ENCODE data around the gene IL5. TPM values are rescaled to one million over a fixed set of nuclear protein-coding genes. Genes with fewer than 3 reads are reported as not detected.

The IL5 gene
- total RNA-seq, 1 experiment from 2014 or later, result not detected

DNA sequence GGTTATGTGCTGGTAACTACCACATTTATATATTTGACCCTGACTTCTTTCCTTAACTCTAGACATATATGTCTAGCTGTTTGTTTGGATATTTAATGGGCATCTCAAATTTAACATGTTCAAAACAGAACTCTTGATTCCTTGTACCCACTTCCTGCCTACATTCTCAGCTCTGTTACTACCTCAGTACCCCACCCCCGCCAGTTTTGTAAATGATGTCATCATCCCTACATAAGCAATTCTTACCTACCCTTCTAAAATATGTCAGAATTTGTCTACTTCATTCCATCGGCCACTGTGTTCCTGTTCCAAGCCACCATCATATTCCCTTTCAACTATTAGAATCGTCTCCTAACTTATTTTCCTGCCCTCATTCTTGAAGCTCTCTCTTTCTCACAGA, 18.3 kb upstream of the IL5 start:
- Mint-ChIP-seq H3K27ac (ENCODE audit: low read depth, unreplicated experiment) (no peak overlapping the region), H3K4me1 (ENCODE audit: insufficient read depth, unreplicated experiment) (peaks cover 18% of the 10 kb centered on the region), H3K27me3 (ENCODE audit: insufficient read depth, unreplicated experiment) (no peaks in the 10 kb centered on the region), H3K36me3 (ENCODE audit: insufficient read depth, unreplicated experiment) (peaks cover 16% of the 10 kb centered on the region), H3K9me3 (ENCODE audit: unreplicated experiment) (no peaks in the 10 kb centered on the region), H3K4me3 (ENCODE audit: unreplicated experiment) (no peak overlapping the region)
- intact Hi-C loops (cut with micrococcal nuclease), result no loop called here
- BruUV-seq (replicated peaks), result no TSS peak
- no peak for DNase-seq (ENCODE audit: unreplicated experiment)
- TF ChIP-seq, protein P1, sequence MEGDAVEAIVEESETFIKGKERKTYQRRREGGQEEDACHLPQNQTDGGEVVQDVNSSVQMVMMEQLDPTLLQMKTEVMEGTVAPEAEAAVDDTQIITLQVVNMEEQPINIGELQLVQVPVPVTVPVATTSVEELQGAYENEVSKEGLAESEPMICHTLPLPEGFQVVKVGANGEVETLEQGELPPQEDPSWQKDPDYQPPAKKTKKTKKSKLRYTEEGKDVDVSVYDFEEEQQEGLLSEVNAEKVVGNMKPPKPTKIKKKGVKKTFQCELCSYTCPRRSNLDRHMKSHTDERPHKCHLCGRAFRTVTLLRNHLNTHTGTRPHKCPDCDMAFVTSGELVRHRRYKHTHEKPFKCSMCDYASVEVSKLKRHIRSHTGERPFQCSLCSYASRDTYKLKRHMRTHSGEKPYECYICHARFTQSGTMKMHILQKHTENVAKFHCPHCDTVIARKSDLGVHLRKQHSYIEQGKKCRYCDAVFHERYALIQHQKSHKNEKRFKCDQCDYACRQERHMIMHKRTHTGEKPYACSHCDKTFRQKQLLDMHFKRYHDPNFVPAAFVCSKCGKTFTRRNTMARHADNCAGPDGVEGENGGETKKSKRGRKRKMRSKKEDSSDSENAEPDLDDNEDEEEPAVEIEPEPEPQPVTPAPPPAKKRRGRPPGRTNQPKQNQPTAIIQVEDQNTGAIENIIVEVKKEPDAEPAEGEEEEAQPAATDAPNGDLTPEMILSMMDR (IDR thresholded peaks at IDR 0.05; ENCODE audit: unreplicated experiment), result no peak
- ChIA-PET POLR2A (interaction anchor here (0.6 to 0.7 kb wide), 2 partner anchors 35 to 178 kb away, joined by 3 read pairs; no protein-coding TSS in a partner anchor), CTCF (interaction anchor here (0.5 to 1.9 kb wide), 8 partner anchors 27 to 1029 kb away, joined by 3 to 9 read pairs (median 3); no protein-coding TSS in a partner anchor)

DNA sequence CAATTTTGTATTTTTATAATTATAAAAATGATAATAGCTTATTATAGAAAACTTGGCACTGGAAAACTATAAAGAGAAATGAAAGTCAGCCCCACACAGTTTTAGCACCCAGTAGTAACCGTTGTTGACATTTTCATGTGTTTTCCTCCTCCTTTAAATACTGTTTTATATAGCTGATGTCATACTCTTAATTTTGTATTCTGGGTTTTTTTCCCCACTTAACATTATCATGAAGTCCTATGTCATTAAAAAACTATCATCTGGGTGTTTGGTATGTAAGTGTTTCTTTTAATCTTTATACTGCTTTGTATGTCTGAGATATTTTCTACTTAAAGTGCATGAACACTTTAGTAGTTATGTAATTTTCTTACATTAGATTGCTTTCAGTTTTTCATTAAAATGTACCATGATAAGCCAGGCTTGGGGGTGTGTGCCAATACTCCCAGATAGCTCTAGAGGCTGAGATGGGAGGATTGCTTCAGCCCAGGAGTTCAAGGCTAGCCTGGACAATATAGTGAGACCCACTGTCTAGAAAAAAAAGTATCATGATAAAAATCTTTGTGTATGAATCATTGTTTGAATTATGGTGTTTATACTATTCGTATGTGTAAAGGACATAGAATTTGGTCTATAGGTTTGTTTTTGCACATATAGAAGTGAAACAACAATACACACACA, 16.2 kb upstream of the IL5 start:
- no peaks in the 10 kb centered on the region for H3K9me3 Mint-ChIP-seq (ENCODE audit: unreplicated experiment)
- no peak for DNase-seq (ENCODE audit: unreplicated experiment)
- H3K4me3 Mint-ChIP-seq (ENCODE audit: unreplicated experiment), result peak overlapping the region; percentile 12
- ChIA-PET POLR2A (interaction anchor here (0.6 to 1.2 kb wide), 4 partner anchors 35 to 1477 kb away, joined by 3 to 4 read pairs (median 4); no protein-coding TSS in a partner anchor), CTCF (interaction anchor here (0.5 to 1.4 kb wide), 3 partner anchors 33 to 776 kb away, joined by 3 to 6 read pairs (median 3); no protein-coding TSS in a partner anchor)
- peaks cover 18% of the 10 kb centered on the region for H3K36me3 Mint-ChIP-seq (ENCODE audit: insufficient read depth, unreplicated experiment)
- TF ChIP-seq, protein P1 (IDR thresholded peaks at IDR 0.05; ENCODE audit: unreplicated experiment), result no peak
- no peaks in the 10 kb centered on the region for H3K27me3 Mint-ChIP-seq (ENCODE audit: insufficient read depth, unreplicated experiment)
- no TSS peak for BruUV-seq (replicated peaks)
- intact Hi-C loops (cut with micrococcal nuclease), result no loop called here
- H3K4me1 Mint-ChIP-seq (ENCODE audit: insufficient read depth, unreplicated experiment), result peaks cover 16% of the 10 kb centered on the region
- no peak overlapping the region for H3K27ac Mint-ChIP-seq (ENCODE audit: low read depth, unreplicated experiment)

DNA sequence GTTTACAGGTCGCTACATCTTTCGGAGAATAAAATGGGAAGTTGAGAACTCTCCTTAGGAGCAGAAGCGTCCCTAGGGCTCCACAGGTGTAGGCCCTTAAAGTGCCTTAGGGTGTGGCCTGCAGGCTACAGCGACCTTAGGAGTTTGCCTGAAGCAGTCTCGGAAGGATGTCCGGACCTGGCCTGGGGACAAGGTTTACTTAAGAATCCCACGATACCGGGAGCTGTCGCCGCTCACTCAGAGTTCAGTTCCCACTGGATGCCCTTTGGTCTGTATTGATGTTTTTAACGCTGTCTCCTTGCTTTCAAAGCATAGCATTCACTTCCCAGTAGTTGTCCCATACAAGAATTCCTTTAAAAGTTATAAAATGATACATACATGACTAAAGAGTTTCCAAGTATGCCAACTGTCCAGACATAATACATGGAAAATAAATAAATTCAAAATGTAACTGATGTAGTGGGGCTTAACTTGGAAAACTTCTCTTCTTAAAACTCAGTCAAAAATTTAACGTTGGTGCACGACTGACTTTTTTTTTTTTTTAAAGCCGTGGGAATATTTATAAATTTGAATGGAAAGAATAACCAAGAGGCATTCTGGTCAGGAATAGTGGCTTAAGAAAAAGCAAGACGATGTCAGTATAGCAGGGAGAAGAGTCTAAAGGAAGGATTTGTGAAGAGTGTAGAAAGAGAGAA, 14.3 kb upstream of the IL5 start:
- TF ChIP-seq, protein P1 (IDR thresholded peaks at IDR 0.05; ENCODE audit: unreplicated experiment), result no peak
- DNase-seq (ENCODE audit: unreplicated experiment), result peak; percentile 62
- Mint-ChIP-seq H3K36me3 (ENCODE audit: insufficient read depth, unreplicated experiment) (peaks cover 18% of the 10 kb centered on the region), H3K9me3 (ENCODE audit: unreplicated experiment) (no peaks in the 10 kb centered on the region), H3K27ac (ENCODE audit: low read depth, unreplicated experiment) (peak overlapping the region; percentile 99), H3K4me1 (ENCODE audit: insufficient read depth, unreplicated experiment) (peaks cover 16% of the 10 kb centered on the region), H3K4me3 (ENCODE audit: unreplicated experiment) (peak overlapping the region; percentile 97), H3K27me3 (ENCODE audit: insufficient read depth, unreplicated experiment) (no peaks in the 10 kb centered on the region)
- no TSS peak for BruUV-seq (replicated peaks)
- POLR2A ChIA-PET, result interaction anchor here (0.5 to 2.6 kb wide), 25 partner anchors 8 to 494 kb away, joined by 3 to 17 read pairs (median 4); partner anchors contain the start of genes GDF9, HSPA4, SHROOM1 and SLC22A4
- CTCF ChIA-PET, result interaction anchor here (0.5 to 1.6 kb wide), 5 partner anchors 30 to 580 kb away, joined by 3 to 6 read pairs (median 4); no protein-coding TSS in a partner anchor
- intact Hi-C loops (cut with micrococcal nuclease), result no loop called here

Measured in MCF 10A (cell line).